Hematopoietic multipotent progenitor cell (in vitro differentiated cells): ENCODE results near the gene TOMM70. TPM values are rescaled to one million over a fixed set of nuclear protein-coding genes. Genes with fewer than 3 reads are reported as not detected.
"Not testable (repeated sequence)": the region's sequence is repeated elsewhere in the genome, so short reads cannot be mapped to it uniquely, and the experiment has no call there.

Experiments
- DNase-seq, 3 donors: peaks; one replicate each; pipeline ENCODE4 v3.0.0-alpha.2; 2011 to 2015; ENCODE audit warnings: low read depth in 2 of 3, low spot score in 2 of 3
- total RNA-seq: library from RNA; depleted of rRNA; stranded (reverse); fragments of >200 nt; gene quantifications from one replicate; pipeline ENCODE4 v1.2.3, GENCODE V29; 2012

Gene TOMM70
- total RNA-seq, 1 donor: 16.2 TPM

GRCh38 chr3:100370756-100371155, 30.1 kb downstream of the TOMM70 start:
- DNase-seq: no peak

DNA sequence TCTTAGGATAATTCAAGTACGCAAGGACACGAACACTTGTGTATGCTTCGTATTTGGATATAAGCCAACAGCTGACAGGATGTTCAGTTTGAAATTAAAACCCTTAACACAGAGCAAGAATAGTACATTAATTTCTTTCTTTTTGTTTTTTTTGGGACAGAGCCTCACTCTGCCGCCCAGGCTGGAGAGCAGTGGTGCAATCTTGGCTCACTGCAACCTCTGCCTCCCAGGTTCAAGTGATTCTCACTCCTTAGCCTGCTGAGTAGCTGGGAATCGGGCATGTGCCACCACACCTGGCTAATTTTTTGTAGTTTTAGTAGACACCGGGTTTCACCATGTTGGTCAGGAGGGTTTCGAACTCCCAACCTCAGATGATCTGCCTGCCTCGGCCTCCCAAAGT, 32.4 kb downstream of the TOMM70 start:
- no peak for DNase-seq

DNA sequence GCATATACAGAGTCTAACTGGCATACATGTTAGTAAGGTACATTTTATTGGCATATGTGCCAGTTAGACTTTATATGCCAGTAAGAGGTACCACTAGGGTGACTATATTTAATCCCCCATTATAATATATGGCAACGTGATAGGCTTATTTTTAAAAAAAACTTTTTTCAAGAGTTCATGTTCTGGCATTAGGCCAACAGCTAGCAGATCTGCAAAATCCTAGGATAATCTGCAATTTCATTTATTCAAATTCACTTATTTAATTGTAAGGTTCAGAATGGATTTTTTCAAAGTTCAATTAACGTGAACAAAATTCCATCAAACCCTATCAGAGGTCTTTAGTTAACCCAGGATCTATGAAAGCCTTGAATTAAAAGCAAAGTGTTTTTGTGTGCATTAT, 34.5 kb downstream of the TOMM70 start:
- DNase-seq: no peak

DNA sequence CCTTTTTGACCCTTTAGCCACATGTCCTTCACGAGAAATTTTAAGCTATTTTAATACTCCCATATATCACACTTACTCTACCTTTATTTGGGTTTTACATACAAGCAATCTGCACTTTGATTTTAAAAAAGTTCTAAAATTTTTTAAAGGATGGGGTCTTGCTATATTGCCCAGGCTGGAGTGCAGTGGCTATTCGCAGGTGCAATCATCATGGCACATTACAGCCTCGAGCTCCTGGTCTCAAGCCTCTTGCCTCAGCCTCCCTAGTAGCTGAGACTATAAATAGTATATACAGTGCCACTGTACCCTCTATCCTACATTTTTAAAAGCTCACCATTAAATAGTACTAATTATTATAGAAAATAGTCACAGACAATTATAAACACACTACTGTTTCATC, 36.5 kb downstream of the TOMM70 start:
- DNase-seq: no peak

GRCh38 chr3:100361897-100362296, 39.0 kb downstream of the TOMM70 start:
- DNase-seq: no peak

DNA sequence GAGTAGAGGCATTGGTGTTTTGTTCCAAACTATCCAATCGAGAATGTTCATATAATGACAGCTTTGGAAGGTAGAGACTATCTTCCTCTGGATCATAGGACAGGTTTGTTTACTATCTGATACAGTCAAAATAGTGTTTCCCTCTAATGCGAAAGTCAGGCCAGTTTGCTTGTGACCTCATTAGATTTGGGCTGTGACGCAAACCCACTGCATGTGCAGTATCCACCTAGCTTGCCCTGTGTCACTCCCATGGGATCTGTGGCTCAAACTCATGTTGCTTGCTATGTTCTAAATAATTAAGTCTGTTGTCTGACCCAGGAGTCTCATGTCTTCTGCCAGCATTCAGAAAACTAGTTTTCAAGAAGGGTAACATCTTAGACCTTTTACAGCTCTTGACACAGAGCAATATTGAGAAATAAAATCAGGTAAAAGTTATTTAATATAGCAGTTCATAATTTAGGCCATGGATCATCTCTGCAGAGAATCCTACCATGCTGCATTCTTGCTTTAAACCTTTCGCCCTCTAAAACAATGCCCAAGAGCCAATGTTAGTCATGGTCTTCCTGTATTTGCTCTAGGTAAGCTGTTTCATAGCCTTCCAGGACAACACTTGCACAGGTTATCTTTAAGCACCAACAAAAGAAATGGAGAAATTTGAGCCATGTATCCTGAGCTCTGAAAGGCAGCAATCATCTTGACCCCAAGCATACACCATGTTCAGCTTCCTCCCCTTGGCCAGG, 40.0 kb downstream of the TOMM70 start:
- DNase-seq: no peak

GRCh38 chr3:100359035-100359434, 41.9 kb downstream of the TOMM70 start:
- DNase-seq: no peak

- no peak for DNase-seq
Observed at GRCh38 chr3:100358413-100358812, 42.5 kb downstream of the TOMM70 start.

- peak in 2 of 3 donors; percentile 79 to 80 for DNase-seq
Observed at GRCh38 chr3:100354850-100355249, 46.0 kb downstream of the TOMM70 start.

DNA sequence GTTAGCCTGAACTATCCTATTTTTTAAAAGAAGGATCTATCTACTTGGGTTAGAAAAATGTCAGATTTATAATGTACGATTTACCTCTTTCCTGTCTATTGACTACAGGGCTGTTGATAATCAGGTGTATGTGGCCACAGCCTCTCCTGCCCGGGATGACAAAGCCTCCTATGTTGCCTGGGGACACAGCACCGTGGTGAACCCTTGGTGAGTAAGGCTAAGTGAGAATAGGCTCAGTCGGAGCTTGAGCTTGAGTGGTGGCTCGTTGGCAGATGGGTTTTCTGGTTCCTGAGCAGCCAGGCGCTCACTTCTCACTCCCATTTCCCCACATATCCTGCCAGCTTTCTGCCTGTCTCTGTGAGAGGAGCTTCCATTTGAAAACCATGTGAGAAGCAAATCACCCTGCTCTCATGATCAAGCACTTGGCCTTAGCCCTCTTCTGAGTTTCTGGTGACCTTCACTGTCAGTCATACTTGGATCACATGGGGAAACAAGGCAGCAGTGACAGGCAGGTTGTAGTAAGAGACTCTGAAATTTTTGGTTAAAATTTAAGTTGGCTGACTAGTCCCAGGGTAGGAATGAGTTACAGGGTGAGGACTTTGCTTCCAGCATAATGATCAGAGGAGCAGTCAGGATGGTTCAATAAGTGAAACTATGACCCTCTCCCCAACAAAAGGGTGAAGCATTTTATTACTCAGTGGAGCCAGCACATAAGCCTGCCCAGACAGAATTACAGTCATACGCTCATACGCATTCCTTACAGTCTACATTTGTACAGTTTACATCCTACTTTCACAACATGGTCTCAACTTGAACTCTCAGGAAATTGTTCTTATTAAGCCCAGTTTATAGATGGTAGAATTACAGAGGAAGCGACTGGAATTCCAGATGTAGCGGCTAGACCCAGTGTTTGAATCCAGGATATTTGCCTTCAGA, 48.3 kb downstream of the TOMM70 start:
- DNase-seq: no peak

DNA sequence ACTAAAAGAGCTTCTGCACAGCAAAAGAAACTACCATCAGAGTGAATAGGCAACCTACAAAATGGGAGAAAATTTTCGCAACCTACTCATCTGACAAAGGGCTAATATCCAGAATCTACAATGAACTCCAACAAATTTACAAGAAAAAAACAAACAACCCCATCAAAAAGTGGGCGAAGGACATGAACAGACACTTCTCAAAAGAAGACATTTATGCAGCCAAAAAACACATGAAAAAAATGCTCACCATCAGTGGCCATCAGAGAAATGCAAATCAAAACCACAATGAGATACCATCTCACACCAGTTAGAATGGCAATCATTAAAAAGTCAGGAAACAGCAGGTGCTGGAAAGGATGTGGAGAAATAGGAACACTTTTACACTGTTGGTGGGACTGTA, 49.1 kb downstream of the TOMM70 start:
- not testable (repeated sequence) for DNase-seq

DNA sequence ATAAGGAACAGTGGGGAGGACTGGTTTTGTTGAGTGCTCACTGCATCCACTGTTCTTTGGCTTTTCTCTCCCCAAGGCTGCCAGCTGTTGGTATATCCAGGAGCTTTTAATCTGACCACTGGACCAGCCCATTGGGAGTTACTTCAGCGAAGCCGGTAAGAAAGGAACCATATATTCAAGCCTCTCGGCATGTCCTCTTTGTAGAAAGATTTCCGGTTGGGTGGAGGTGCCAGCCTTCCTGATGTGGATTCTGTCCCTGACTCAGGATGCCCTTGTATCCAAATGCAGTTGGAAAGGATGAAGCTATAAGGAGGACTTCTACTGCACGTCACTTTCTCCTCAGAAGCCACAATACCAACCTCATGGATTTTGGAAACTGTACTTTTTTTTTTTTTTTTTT, 52.2 kb downstream of the TOMM70 start:
- DNase-seq: no peak

DNA sequence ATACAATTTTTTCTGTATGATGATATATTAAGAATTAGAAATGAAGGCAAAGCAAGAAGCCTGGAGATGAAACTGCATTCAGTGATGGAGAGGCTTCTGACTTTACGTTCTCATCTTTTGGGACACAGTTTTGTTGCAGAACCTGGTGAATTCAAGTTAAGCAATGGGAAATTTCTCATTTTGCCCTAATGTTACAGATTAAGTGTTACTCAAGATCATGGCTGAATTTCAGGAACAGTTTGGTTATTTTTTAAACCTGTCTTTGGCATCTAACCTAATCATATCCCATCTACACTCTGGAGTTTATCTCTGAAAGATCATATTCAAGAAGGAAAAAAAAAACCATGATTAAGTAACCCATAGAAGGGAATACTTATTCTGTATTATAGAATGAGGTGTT, 60.4 kb downstream of the TOMM70 start:
- no peak for DNase-seq

DNA sequence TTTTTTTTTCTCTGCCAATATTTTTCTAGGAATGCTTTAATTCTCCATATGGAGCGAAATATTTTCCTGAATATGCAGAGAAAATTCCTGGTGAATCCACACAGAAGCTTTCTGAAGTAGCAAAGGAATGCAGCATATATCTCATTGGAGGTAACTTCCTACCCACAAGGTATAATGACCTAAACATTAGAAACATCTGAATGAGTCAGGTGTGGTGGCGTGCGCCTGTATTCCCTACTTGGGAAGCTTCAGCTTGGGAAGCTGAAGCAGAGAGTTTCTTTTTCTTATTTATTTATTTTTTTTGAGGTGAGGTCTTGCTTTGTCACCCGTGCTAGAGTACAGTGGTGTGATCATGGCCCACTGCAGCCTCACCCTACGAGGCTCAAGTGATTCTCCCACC, 61.1 kb downstream of the TOMM70 start:
- DNase-seq: no peak

DNA sequence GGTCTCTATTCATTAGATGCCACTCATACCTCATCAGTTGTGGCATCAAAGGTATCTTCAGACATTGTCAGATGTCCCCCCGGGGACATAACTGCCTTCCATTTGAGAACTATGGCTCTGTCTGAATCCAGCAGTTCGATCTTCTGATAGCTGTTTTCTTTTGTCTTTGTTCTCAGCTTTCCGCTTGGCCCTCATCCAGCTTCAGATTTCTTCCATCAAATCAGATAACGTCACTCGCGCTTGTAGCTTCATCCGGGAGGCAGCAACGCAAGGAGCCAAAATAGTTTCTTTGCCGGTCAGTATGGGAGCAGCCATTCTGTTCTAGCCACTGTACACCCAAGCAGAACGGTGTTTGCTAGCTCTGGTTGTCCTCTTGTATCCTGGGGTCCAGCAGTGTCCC, 62.0 kb downstream of the TOMM70 start:
- DNase-seq: no peak

DNA sequence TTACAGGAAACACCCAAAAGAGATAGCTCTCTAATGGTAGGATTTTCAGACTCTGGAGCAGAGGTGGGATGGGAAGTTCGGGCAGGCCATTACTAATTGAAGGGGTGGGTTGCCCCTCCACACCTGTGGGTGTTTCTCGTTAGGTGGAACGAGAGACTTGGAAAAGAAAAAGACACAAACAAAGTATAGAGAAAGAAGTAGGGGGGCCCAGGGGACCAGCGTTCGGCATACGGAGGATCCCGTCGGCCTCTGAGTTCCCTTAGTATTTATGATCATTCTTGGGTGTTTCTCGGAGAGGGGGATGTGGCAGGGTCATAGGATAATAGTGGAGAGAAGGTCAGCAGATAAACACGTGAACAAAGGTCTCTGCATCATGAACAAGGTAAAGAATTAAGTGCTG, 64.7 kb downstream of the TOMM70 start:
- not testable (repeated sequence) for DNase-seq

GRCh38 chr3:100335434-100335833, 65.5 kb downstream of the TOMM70 start:
- peak in 2 of 3 donors; percentile 31 to 53 for DNase-seq

- peak; percentile 51 to 86 (median 85) for DNase-seq
Observed at GRCh38 chr3:100334488-100335351, 66.2 kb downstream of the TOMM70 start, which contains the start of gene NIT2. TSS of gene NIT2 (plus strand) at chr3:100334757. CDS start at chr3:100334792, 35 bp downstream.

- DNase-seq: no peak
Observed at GRCh38 chr3:100333970-100334487, 66.9 kb downstream of the TOMM70 start.

DNA sequence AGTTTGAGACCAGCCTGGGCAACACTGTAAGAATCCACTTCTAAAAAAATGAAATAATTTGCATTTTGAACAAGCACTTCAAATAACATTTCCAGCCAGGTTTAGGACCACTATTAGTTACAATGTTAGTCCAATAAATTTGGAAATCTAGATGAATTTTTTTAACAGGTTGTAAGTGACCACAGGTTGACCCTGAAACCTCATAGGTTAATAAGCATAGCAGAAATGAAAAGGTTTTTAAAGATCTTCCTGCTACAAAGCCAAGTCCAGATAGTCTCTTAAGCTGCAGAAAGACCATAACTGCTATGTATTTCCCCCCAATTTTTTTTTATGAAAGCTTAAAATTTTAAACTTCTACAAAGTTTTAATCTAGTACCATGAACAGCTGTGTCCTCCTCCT, 67.8 kb downstream of the TOMM70 start:
- no peak for DNase-seq

GRCh38 chr3:100331660-100332059, 69.2 kb downstream of the TOMM70 start:
- no peak for DNase-seq
